Measurements from ENCODE around the gene CD44. TPM values are rescaled to one million over a fixed set of nuclear protein-coding genes. Genes with fewer than 3 reads are reported as not detected.

Gene CD44
- total RNA-seq, 4 donors from 2014 or later, result 164 to 302 (median 189) TPM

DNA sequence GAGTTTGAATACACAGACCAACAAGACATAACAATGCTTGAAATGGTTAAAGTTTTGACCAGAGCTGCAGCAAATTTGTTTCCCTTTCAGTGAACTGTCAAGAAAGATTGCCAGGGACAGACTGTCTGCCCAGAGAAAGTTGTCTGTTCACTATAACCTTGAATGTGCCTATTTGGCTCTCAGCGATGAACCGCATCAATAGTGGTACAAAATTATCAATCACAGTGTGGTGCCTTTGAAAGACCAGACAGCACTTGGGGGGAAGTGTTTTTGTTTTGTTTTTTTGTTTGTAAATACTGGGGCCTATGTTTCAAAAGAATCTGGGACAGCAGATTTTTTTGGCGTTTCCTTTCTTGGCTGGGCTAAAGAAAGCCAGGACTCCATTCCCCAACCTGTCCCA is 123.1 kb downstream of the CD44 start:
- intact Hi-C loops (cut with DNase I), result no loop called here
- no peak for DNase-seq
- Histone ChIP-seq H3K27me3 (no peaks in the 10 kb centered on the region), H3K9me3 (no peaks in the 10 kb centered on the region), H3K4me1 (peaks cover 6 to 13% of the 10 kb centered on the region in 2 donors), H3K27ac (no peak overlapping the region), H3K36me3 (no peaks in the 10 kb centered on the region), H3K4me3 (replicated peaks in 1 of 3) (no peak overlapping the region)
- 93 to 95% methylated on average over 3 of the region's 3 CpGs for WGBS, 2 donors
- TF ChIP-seq POLR2A (IDR thresholded peaks at IDR 0.05), result no peak
- TF ChIP-seq, protein P1, sequence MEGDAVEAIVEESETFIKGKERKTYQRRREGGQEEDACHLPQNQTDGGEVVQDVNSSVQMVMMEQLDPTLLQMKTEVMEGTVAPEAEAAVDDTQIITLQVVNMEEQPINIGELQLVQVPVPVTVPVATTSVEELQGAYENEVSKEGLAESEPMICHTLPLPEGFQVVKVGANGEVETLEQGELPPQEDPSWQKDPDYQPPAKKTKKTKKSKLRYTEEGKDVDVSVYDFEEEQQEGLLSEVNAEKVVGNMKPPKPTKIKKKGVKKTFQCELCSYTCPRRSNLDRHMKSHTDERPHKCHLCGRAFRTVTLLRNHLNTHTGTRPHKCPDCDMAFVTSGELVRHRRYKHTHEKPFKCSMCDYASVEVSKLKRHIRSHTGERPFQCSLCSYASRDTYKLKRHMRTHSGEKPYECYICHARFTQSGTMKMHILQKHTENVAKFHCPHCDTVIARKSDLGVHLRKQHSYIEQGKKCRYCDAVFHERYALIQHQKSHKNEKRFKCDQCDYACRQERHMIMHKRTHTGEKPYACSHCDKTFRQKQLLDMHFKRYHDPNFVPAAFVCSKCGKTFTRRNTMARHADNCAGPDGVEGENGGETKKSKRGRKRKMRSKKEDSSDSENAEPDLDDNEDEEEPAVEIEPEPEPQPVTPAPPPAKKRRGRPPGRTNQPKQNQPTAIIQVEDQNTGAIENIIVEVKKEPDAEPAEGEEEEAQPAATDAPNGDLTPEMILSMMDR (IDR thresholded peaks at IDR 0.05), result no peak

DNA sequence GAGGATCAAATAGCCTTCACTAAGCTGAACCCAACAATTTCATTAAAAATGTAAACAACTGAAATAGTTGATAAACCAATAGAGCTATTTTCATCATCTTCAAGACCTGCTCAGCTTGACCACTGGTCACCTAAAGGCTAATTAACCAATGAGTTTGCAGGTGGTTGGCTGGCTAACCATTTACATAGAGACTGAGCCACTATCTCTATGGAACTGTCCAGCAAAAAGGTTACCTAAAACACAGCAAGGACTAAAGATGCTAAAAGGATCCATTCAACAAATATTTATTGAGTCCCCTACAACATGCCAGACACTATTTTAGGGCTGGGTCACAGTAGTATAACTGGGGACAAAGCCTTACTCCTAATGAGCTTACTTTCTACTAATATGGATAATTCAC is 123.8 kb downstream of the CD44 start:
- TF ChIP-seq, protein P1 (IDR thresholded peaks at IDR 0.05), result no peak
- TF ChIP-seq POLR2A (IDR thresholded peaks at IDR 0.05), result no peak
- no peaks in the 10 kb centered on the region for H3K27me3 ChIP-seq
- intact Hi-C loops (cut with DNase I), result no loop called here

DNA sequence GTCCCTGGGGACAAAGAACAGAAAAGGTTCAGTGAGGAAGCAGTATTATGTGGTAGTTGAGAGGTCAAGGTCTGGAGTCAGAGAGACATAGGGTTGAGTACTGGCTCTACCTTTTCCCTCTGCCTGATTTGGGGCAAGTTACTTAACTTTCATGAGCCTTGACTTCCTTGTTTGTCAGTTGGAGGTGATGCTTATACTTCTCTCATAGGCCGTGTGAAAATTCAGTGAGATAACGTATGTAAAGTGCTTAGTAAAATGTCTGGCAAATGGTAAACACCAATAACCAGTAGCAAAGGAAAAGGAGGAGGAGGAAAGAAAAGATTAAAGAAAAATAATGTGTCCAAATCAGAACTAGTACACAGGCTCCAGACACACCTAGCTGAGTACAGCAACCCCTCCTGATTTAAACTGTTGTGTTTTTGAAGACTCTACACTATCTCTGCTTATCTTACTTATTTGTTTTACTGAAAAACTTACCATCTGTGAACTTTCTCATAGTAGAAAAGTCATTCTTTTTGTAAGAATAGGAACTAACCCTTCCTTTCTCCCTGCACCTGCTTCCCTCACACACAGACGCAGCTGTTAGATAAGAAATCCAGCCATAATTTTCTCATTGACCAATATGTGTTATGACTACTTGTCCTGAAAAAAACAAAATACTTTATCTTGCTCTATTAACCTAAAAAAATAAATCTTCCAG is 126.9 kb downstream of the CD44 start:
- no peaks in the 10 kb centered on the region for H3K27me3 ChIP-seq
- H3K4me3 ChIP-seq (replicated peaks in 1 of 3), result no peak overlapping the region
- no peak for TF ChIP-seq POLR2A (IDR thresholded peaks at IDR 0.05)
- TF ChIP-seq, protein P1 (IDR thresholded peaks at IDR 0.05), result no peak
- peak overlapping the region in 1 of 3 donors; percentile 8 for H3K27ac ChIP-seq
- intact Hi-C loops (cut with DNase I), result no loop called here
- no peaks in the 10 kb centered on the region for H3K9me3 ChIP-seq
- no peaks in the 10 kb centered on the region for H3K36me3 ChIP-seq
- no peak for DNase-seq
- peaks cover 8 to 13% of the 10 kb centered on the region in 2 donors for H3K4me1 ChIP-seq
- WGBS, 2 donors, result 86% methylated on average over 3 of the region's 3 CpGs

More for the DNA sequence above, 123.8 kb downstream of the CD44 start:
- Histone ChIP-seq H3K4me1 (peaks cover 6 to 13% of the 10 kb centered on the region in 2 donors), H3K4me3 (replicated peaks in 1 of 3) (no peak overlapping the region), H3K27ac (no peak overlapping the region), H3K9me3 (no peaks in the 10 kb centered on the region), H3K36me3 (no peaks in the 10 kb centered on the region)
- no peak for DNase-seq

DNA sequence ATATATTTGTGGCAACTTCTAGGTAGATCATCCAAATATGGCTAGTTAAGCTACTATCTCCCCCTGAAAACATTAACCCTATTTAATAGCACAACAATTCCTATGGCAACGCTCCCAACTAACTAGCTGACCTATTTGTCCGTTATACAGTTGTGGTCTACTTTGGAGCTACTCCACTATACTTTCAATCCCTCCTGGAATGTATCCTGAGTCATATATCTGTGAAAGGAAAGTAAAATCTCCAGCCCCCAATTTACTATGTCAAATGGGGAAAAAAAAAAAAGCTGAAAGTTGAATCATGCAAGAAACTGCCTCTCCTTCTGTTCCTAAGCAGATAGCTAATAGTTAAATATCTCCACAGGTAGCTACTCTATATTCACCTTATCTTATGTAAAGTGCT is 128.5 kb downstream of the CD44 start:
- no peaks in the 10 kb centered on the region for H3K36me3 ChIP-seq
- 91 to 94% methylated on average over 2 of the region's 2 CpGs for WGBS, 2 donors
- no peak for DNase-seq
- no peak overlapping the region for H3K4me3 ChIP-seq (replicated peaks in 1 of 3)
- no peaks in the 10 kb centered on the region for H3K27me3 ChIP-seq
- no peaks in the 10 kb centered on the region for H3K9me3 ChIP-seq
- H3K4me1 ChIP-seq, result peaks cover 8 to 13% of the 10 kb centered on the region in 2 donors
- TF ChIP-seq, protein P1 (IDR thresholded peaks at IDR 0.05), result no peak
- no peak for TF ChIP-seq POLR2A (IDR thresholded peaks at IDR 0.05)
- intact Hi-C loops (cut with DNase I), result no loop called here
- H3K27ac ChIP-seq, result no peak overlapping the region

DNA sequence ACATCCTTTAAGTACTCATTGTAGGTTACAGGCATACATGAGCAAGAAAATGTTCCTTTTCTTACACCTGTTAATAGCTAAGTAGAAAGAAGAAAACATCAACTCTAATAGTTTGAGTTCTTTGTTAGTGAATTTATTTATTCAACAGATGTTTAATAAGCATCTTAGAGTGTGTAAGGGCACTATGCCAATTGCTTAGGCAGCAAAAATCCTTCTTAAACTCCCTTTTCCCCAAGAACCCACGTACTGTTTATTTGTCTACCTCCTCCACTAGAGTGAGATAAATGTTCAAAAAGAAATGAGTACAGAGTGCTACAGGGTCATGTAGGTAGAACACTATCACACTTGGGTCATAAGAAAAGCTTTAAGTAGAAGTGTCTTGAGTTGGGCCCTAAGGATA is 131.4 kb downstream of the CD44 start:
- WGBS, 2 donors, result 24 to 30% methylated on average over 1 of the region's 1 CpG
- Histone ChIP-seq H3K27me3 (no peaks in the 10 kb centered on the region), H3K9me3 (no peaks in the 10 kb centered on the region), H3K27ac (no peak overlapping the region), H3K36me3 (no peaks in the 10 kb centered on the region), H3K4me1 (peaks cover 16 to 24% of the 10 kb centered on the region in 2 donors), H3K4me3 (replicated peaks in 1 of 3) (no peak overlapping the region)
- TF ChIP-seq POLR2A (IDR thresholded peaks at IDR 0.05), result no peak
- TF ChIP-seq, protein P1 (IDR thresholded peaks at IDR 0.05), result no peak
- intact Hi-C loops (cut with DNase I), result no loop called here
- DNase-seq, result no peak

All from thyroid gland (tissue), 4 donors.